ENCODE results near the gene HERC3.

The HERC3 gene

DNA sequence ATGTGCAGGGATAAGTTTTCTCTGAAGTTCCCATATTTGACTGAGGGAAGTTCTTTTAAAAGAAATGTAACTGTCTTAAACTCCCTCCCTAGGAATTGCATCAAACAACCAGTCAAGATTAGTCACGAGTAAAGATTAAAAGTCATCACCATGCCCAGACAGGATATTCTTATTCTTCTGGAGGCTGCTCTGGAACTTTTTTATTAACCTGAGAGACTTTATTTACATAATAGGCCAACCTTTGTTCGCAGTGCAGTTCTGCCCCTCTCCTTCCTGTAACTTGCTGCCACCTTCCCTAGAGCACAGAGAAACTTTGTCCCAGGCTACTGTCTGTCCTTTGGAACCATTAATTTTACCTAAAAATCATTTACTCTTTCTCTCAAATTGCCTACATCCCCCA lies 9.8 kb upstream of the HERC3 start:
- no peak for TF ChIP-seq CTCF (IDR thresholded peaks at IDR 0.05; ENCODE audit: insufficient read depth, missing control alignments)
- DNase-seq (ENCODE audit: insufficient read length, low spot score) (no peak), FAIRE-seq (no peak)

DNA sequence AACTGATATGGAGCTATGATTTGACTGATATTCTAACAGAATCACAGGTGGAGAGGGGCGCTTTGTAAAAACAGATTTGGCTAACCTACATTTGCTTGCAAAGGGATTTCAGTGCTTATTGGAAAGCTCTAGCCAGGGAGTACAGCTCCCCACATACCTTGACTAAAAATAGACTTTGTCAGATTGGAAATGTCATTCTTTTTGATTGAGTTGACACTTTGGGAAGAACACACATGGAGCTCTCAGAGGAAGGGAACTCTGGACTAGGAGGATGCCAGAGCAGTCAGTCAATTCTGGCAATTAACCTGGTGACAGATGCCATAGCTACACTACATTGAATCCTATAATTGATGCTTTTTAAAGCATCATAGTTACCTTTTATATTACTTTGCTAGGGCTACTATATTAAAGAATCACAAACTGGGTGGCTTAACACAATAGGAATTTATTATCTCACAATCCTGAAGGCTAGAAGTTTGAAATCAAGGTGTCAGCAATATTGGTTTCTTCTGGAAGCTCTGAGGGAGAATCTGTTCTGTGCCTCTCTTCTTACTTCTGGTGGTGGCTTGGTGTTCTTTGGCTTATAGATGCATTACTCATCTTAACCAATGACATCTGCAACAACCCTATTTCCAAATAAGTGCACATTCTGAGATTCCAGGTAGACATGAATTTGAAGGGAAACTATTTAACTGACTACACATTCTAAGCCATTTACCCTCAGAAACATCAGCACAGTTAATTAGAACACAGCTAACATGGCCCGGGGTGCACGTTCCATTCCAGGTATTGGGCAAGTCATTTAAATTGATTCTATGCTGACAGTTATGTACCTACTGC lies 8.4 kb upstream of the HERC3 start:
- DNase-seq (ENCODE audit: insufficient read length, low spot score) (no peak), FAIRE-seq (no peak)
- TF ChIP-seq CTCF (IDR thresholded peaks at IDR 0.05; ENCODE audit: insufficient read depth, missing control alignments) = no peak

DNA sequence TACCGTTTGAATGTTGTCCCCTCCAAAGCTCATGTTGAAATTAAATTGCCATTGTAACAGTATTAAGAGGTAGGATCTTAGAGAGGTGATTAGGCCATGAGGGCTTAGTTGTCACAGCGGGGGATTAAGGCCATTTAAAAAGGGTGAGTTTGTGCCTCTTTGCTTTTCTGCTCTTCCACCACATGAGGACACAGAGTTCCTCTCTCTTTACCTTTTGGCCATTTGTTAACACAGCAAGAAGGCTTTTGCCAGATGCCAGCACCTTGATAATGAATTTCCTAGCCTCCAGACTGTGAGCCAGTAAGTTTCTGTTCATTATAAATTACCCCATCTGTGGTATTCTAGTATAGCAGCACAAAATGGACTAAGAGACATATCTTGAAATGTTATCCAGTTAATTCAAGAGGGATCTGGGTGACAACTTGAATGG lies 7.8 kb upstream of the HERC3 start:
- FAIRE-seq (peak; percentile 84), DNase-seq (ENCODE audit: insufficient read length, low spot score) (no peak)
- TF ChIP-seq CTCF (IDR thresholded peaks at IDR 0.05; ENCODE audit: insufficient read depth, missing control alignments) = no peak

DNA sequence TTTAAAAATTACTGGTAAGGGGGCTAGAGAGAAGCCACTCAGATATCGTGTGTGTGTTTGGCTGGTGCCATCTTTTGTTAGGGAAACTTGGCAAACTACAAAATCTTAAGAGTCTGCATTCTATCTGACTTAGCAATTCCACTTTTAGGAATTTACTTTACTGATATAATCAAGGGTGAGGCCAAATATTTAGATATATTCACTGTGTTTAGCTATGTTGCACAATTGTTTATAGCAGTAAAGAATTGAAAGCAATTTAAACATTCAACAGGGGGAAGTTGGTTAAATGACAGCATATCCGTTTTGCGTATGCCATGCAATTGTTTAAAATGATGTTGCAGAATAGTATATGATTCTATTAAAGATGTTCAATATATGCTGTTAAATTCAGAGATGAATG lies 6.4 kb upstream of the HERC3 start:
- DNase-seq (ENCODE audit: insufficient read length, low spot score) (no peak), FAIRE-seq (no peak)
- no peak for TF ChIP-seq CTCF (IDR thresholded peaks at IDR 0.05; ENCODE audit: insufficient read depth, missing control alignments)

DNA sequence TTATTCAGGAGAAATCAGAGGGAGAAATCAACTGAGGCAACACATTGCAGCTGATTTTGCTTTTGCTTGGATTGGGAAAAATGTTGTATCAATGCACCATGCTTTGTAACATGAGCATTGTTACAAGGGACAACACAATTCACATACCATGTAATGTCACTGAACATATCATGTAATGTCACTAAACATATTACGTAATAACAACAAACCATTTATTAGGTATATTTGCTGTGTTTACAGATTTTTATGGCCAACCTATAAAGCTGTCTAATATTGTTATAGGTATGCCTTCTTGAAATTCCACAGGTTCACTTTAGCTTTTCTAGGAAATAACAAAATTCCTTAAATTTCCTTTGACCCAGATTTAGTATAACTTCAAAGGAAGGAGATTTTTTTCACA lies 5.0 kb upstream of the HERC3 start:
- DNase-seq (ENCODE audit: insufficient read length, low spot score) (no peak), FAIRE-seq (no peak)
- TF ChIP-seq CTCF (IDR thresholded peaks at IDR 0.05; ENCODE audit: insufficient read depth, missing control alignments) = no peak

DNA sequence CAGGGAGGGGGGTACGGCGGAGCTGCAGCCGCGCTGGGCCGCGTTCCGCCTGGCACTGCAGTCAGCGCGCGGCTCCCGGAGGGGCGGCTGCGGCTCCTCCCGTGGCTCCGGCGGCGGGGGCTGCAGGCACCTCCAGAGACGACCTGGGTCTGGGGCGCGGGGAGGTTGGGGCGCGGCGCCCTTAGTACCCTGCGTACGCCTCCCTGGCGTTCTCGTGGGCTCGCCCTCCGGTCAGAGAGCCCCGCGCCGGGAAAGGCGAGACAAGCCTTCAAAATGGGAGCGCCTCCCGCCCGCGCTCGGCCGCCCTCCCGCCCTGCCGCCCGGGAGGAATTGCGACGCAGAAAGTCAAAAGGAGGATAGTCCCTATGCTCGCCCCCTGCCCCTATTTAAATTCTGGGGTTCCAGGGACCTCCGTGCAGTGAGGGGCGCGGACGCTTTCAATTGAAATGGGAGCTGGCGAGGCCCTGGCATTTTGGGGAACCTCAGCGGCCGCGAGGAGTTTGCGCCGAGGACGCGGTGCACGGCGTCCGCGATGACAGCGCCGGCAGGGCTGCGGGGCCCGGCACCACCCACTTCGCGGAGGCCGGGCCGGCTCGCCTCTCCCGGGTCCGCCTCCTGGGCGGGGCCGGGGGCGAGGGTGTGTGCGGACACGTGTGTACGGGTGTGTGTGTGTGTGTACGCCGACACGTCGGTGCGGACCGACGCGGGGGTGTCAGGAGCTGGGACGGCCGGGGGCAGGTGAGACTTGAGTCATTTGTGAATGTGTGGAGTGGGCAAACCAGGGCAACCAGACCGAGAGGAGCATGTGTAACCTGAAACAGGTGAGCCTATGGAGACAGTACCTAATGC lies 544 bp downstream of the HERC3 start:
- peak; percentile 62 for DNase-seq (ENCODE audit: insufficient read length, low spot score)
- FAIRE-seq = no peak

More for the DNA sequence above, 544 bp downstream of the HERC3 start:
- TF ChIP-seq CTCF (IDR thresholded peaks at IDR 0.05; ENCODE audit: insufficient read depth, missing control alignments) = no peak
